OCI-LY1 (cell line): ENCODE measurements around the gene ANKRD11.

ENCODE experiments used
- CTCF ChIP-seq: fragments of 200-600 bp; sonication (generic), shearing (Covaris generic); IDR thresholded peaks from 2 replicates; pipeline ENCODE4 v1.5.1; 2017; ENCODE audit warnings: mild to moderate bottlenecking, antibody characterized with exemption, low read length, moderate library complexity, mixed read lengths
- EZH2 ChIP-seq: fragments of 200-600 bp; sonication (generic), shearing (Covaris generic); IDR thresholded peaks from 2 replicates; pipeline ENCODE4 v1.8.0; 2017; ENCODE audit warnings: borderline replicate concordance, mixed run types, mild to moderate bottlenecking, antibody characterized with exemption, low read length, moderate library complexity, mixed read lengths

DNA sequence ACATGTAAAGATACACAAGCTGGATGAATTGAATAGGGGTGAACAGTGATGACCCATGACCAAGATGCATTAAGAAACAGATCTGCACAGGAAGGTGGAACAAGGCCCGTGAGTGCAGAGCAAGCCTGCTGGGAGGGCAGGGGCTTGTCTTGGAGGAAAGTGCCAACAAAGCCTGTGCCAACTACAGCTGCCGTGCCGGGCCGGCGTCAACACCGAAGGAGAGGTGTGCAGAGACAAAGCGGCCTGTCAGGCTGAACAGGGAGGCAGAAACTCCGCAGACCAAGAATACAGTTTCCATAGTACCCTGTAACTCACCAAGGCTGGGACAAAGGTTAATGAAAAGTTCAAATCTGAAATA is 46.7 kb downstream of the ANKRD11 start:
- TF ChIP-seq CTCF (no peak), EZH2 (no peak)
